Keratinocyte (primary cell): Measurements from ENCODE around the gene PRL.

Source experiments
- EZH2 ChIP-seq: IDR thresholded peaks from one replicate; pipeline ENCODE4 v1.6.1; 2012; ENCODE audit warnings: inconsistent platforms, mild to moderate bottlenecking, low read length, moderate library complexity
- TF ChIP-seq, protein P1 (sequence below), 3 experiments: IDR thresholded peaks in 1 of 3; conservative IDR thresholded peaks in 1 of 3; optimal IDR thresholded peaks in 1 of 3; 2 replicates in 2 of 3; 3 replicates in 1 of 3; pipeline versions ENCODE3 to v1.5.1; 2011; ENCODE audit warnings: low read length in 3 of 3, mild to moderate bottlenecking in 3 of 3, moderate library complexity in 2 of 3, control low read depth in 1 of 3, inconsistent platforms in 1 of 3; ENCODE audit not compliant: insufficient read depth in 2 of 3; ENCODE audit errors: extremely low read depth in 1 of 3

DNA sequence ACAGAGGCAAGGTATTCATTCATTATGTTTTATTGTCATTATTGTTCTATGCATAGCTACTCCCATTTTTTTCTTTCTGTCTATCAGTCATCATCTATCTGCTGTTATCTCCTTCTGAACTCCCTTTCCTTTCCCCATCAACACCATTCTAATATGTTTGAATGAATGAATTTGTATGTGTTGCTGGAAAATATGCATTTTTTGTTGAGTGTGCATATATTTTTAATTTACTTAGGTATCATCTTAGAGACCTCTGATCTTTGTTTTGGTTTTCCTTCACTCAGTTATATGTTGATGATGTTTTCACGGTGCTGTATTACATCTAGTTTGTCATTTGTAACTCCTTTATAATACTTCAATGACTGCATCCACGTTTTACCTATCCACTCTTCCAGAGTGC is 12.1 kb upstream of the PRL start:
- no peak for TF ChIP-seq EZH2
- TF ChIP-seq, protein P1, sequence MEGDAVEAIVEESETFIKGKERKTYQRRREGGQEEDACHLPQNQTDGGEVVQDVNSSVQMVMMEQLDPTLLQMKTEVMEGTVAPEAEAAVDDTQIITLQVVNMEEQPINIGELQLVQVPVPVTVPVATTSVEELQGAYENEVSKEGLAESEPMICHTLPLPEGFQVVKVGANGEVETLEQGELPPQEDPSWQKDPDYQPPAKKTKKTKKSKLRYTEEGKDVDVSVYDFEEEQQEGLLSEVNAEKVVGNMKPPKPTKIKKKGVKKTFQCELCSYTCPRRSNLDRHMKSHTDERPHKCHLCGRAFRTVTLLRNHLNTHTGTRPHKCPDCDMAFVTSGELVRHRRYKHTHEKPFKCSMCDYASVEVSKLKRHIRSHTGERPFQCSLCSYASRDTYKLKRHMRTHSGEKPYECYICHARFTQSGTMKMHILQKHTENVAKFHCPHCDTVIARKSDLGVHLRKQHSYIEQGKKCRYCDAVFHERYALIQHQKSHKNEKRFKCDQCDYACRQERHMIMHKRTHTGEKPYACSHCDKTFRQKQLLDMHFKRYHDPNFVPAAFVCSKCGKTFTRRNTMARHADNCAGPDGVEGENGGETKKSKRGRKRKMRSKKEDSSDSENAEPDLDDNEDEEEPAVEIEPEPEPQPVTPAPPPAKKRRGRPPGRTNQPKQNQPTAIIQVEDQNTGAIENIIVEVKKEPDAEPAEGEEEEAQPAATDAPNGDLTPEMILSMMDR (optimal IDR thresholded peaks at IDR 0.05 in 1 of 3, IDR thresholded peaks at IDR 0.05 in 1 of 3, conservative IDR thresholded peaks at IDR 0.05 in 1 of 3; ENCODE audit: extremely low read depth in 1 of 3, insufficient read depth in 2 of 3, low read length in 3 of 3), result no peak
